ENCODE data around the gene TMEM161A.
A peak's percentile ranks its signal among the peaks of the same experiment; 100 is the strongest.

The TMEM161A gene

GRCh38 chr19:19157808-19158207 lies 19.5 kb upstream of the TMEM161A start:
- no peak for TF ChIP-seq CTCF (IDR thresholded peaks at IDR 0.05)
- DNase-seq: no peak
- Mint-ChIP-seq H3K4me3 (no peak overlapping the region), H3K27me3 (ENCODE audit: low read depth, poor library complexity) (peaks cover 8% of the 10 kb centered on the region), H3K4me1 (no peaks in the 10 kb centered on the region), H3K36me3 (ENCODE audit: low read depth) (peaks cover 9% of the 10 kb centered on the region), H3K27ac (no peak overlapping the region), H3K9me3 (no peaks in the 10 kb centered on the region)

GRCh38 chr19:19155495-19156219 lies 17.4 kb upstream of the TMEM161A start:
- TF ChIP-seq CTCF (IDR thresholded peaks at IDR 0.05): no peak
- H3K36me3 Mint-ChIP-seq (ENCODE audit: low read depth): peaks cover 9% of the 10 kb centered on the region
- H3K4me1 Mint-ChIP-seq: no peaks in the 10 kb centered on the region
- no peak for DNase-seq
- H3K27ac Mint-ChIP-seq: no peak overlapping the region
- peaks cover 8% of the 10 kb centered on the region for H3K27me3 Mint-ChIP-seq (ENCODE audit: low read depth, poor library complexity)
- H3K4me3 Mint-ChIP-seq: no peak overlapping the region
- H3K9me3 Mint-ChIP-seq: no peaks in the 10 kb centered on the region

GRCh38 chr19:19154768-19155494 lies 16.7 kb upstream of the TMEM161A start:
- H3K4me1 Mint-ChIP-seq: no peaks in the 10 kb centered on the region
- no peak for TF ChIP-seq CTCF (IDR thresholded peaks at IDR 0.05)
- H3K9me3 Mint-ChIP-seq: no peaks in the 10 kb centered on the region
- H3K27ac Mint-ChIP-seq: peak overlapping the region; percentile 73
- no peak for DNase-seq
- H3K27me3 Mint-ChIP-seq (ENCODE audit: low read depth, poor library complexity): peaks cover 8% of the 10 kb centered on the region
- peaks cover 9% of the 10 kb centered on the region for H3K36me3 Mint-ChIP-seq (ENCODE audit: low read depth)
- H3K4me3 Mint-ChIP-seq: no peak overlapping the region

DNA sequence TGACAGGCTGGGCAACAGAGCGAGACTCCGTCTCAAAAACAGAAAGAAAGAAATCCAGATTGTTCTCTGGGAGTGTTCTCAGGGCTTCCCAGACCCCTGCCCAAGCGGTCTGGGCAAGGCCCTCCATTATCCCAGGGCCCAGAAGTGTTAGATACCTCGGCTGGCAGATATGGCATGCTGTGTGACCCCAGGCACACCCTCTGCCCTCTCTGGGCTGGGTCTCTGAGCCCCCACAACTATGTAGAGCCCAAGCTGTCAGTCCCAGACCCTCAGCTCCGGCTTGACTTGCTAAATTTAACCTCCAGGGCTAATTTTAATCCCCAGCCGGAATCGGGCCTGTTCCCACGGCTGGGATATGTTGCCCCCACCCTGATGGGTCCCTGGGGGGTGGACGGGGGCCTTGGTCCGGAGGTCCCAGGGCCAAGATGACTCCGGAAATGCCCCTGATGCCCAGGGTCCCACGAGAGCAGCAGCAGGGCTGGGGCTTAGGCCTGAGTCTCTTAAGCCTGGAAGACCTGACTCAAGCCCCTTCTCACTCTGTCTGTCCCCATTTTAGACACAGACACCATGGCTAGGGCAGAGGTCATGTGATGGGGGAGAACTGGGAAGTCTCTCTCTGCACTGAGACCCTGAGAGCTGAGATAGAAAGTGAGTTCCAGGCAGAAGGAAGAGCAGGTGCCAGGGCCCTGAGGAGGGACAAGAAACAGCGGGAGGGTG lies 14.5 kb upstream of the TMEM161A start:
- Mint-ChIP-seq H3K4me3 (no peak overlapping the region), H3K9me3 (no peaks in the 10 kb centered on the region), H3K36me3 (ENCODE audit: low read depth) (peaks cover 9% of the 10 kb centered on the region), H3K27me3 (ENCODE audit: low read depth, poor library complexity) (peaks cover 11% of the 10 kb centered on the region), H3K27ac (no peak overlapping the region), H3K4me1 (no peaks in the 10 kb centered on the region)
- no peak for TF ChIP-seq CTCF (IDR thresholded peaks at IDR 0.05)
- DNase-seq: no peak

- TF ChIP-seq CTCF (IDR thresholded peaks at IDR 0.05): no peak
- no peak overlapping the region for H3K4me3 Mint-ChIP-seq
- H3K27me3 Mint-ChIP-seq (ENCODE audit: low read depth, poor library complexity): peaks cover 7% of the 10 kb centered on the region
- peaks cover 6% of the 10 kb centered on the region for H3K36me3 Mint-ChIP-seq (ENCODE audit: low read depth)
- DNase-seq: no peak
- no peaks in the 10 kb centered on the region for H3K4me1 Mint-ChIP-seq
- no peaks in the 10 kb centered on the region for H3K9me3 Mint-ChIP-seq
- peak overlapping the region; percentile 54 for H3K27ac Mint-ChIP-seq
Observed at GRCh38 chr19:19151418-19151817, 13.1 kb upstream of the TMEM161A start.
